CD8-positive, alpha-beta memory T cell (primary cell): ENCODE results near the gene NFU1. TPM values are rescaled to one million over a fixed set of nuclear protein-coding genes. Genes with fewer than 3 reads are reported as not detected.
A peak's percentile ranks its signal among the peaks of the same experiment; 100 is the strongest.

ENCODE experiments used
- CTCF ChIA-PET: fragments of 350-600 bp; sonication (Branson Sonifier 250); formaldehyde crosslinking; loops from one replicate; lab custom pipeline; 2021; ENCODE audit warnings: antibody characterized with exemption; lab: Charles Lee
- POLR2A ChIA-PET: fragments of 350-600 bp; sonication (Branson Sonifier 250); formaldehyde crosslinking; loops from one replicate; lab custom pipeline; 2021; ENCODE audit warnings: antibody characterized with exemption; lab: Charles Lee
- DNase-seq, 5 donors: peaks; one replicate each; pipeline versions ENCODE4 v3.0.0 to v3.0.0-alpha.2; 2020 to 2022; ENCODE audit warnings: mixed read lengths in 1 of 5
- H3K27ac ChIP-seq: one replicate; pipeline ENCODE4 v1.7.0; 2013; ENCODE audit warnings: low read depth, mild to moderate bottlenecking, low read length, moderate library complexity
- H3K27me3 ChIP-seq: 2 replicates; pipeline ENCODE4 v1.7.0; 2013; ENCODE audit warnings: low read length, mild to moderate bottlenecking; ENCODE audit not compliant: insufficient read depth, poor library complexity, severe bottlenecking
- H3K36me3 ChIP-seq: 2 replicates; pipeline ENCODE4 v1.7.0; 2013; ENCODE audit warnings: mild to moderate bottlenecking, low read length, moderate library complexity; ENCODE audit not compliant: insufficient read depth
- H3K4me1 ChIP-seq: 2 replicates; pipeline ENCODE4 v1.7.0; 2013; ENCODE audit warnings: mild to moderate bottlenecking, low read length, moderate library complexity; ENCODE audit not compliant: insufficient read depth
- H3K4me3 ChIP-seq: 2 replicates; pipeline ENCODE4 v1.7.0; 2013; ENCODE audit warnings: mild to moderate bottlenecking, low read length
- H3K9me3 ChIP-seq: 2 replicates; pipeline ENCODE4 v1.7.0; 2013; ENCODE audit warnings: mild to moderate bottlenecking, low read length
- H3K27ac Mint-ChIP-seq, 8 donors: one replicate each; pipeline ENCODE4 v1.8.0; 2020 to 2021; ENCODE audit warnings: mixed read lengths in 8 of 8, mild to moderate bottlenecking in 6 of 8, inconsistent platforms in 3 of 8, moderate library complexity in 3 of 8
- H3K27me3 Mint-ChIP-seq, 2 donors: one replicate each; pipeline ENCODE4 v1.8.0; 2020 to 2021; ENCODE audit warnings: mixed read lengths in 2 of 2, mild to moderate bottlenecking in 1 of 2, moderate library complexity in 1 of 2
- H3K36me3 Mint-ChIP-seq, 3 donors: one replicate each; pipeline ENCODE4 v1.8.0; 2020 to 2021; ENCODE audit warnings: mixed read lengths in 3 of 3, inconsistent platforms in 1 of 3, mild to moderate bottlenecking in 1 of 3
- H3K4me1 Mint-ChIP-seq, 3 donors: one replicate each; pipeline ENCODE4 v1.8.0; 2020 to 2021; ENCODE audit warnings: mixed read lengths in 3 of 3, inconsistent platforms in 1 of 3, mild to moderate bottlenecking in 1 of 3
- H3K4me3 Mint-ChIP-seq, 7 donors: one replicate each; pipeline ENCODE4 v1.8.0; 2020 to 2021; ENCODE audit warnings: mixed read lengths in 7 of 7, mild to moderate bottlenecking in 6 of 7, moderate library complexity in 4 of 7, inconsistent platforms in 2 of 7
- H3K9me3 Mint-ChIP-seq, 5 donors: one replicate each; pipeline ENCODE4 v1.8.0; 2020 to 2022; ENCODE audit warnings: mixed read lengths in 5 of 5, mild to moderate bottlenecking in 3 of 5, moderate library complexity in 2 of 5, inconsistent platforms in 1 of 5
- polyA plus RNA-seq: library from polyadenylated mRNA; unstranded; fragments of 300-500 nt; fragmentation: Illumina TruSeq; gene quantifications from one replicate; pipeline ENCODE4 v1.2.3, GENCODE V29; 2021
- total RNA-seq, 2 experiments: library from RNA; stranded (reverse); gene quantifications; one replicate each; pipeline ENCODE4 v1.2.3, GENCODE V29; 2021

The NFU1 gene
- 10 to 100 TPM; 40.4 to 43.2 TPM for total RNA-seq
- polyA plus RNA-seq: 78.3 TPM

GRCh38 chr2:69436938-69437750, at the start of gene NFU1:
Gene NFU1 (minus strand): TSS chr2:69437435. CDS start chr2:69437422, 13 bp downstream.
- Mint-ChIP-seq H3K27ac (peak within 1 kb of the TSS; percentile 96 to 100 (median 98)), H3K27me3 (no peaks in the 10 kb centered on the region), H3K4me3 (peak within 1 kb of the TSS; percentile 92 to 99 (median 99)), H3K4me1 (peaks cover 33 to 55% (median 43%) of the 10 kb centered on the region in 3 donors), H3K9me3 (peaks cover 0 to 2% (median 0%) of the 10 kb centered on the region in 5 donors), H3K36me3 (peaks cover 0 to 13% (median 7%) of the 10 kb centered on the region in 3 donors)
- no peaks in the 10 kb centered on the region for H3K36me3 ChIP-seq
- POLR2A ChIA-PET: interaction anchor here (0.5 to 1.9 kb wide), 7 partner anchors 32 to 477 kb away, joined by 3 to 14 read pairs (median 5); partner anchors contain the start of genes AAK1 and GFPT1
- CTCF ChIA-PET: interaction anchor here (0.6 to 1.9 kb wide), 20 partner anchors 9 to 865 kb away, joined by 3 to 11 read pairs (median 3); partner anchors contain the start of genes FAM136A and GFPT1
- peaks cover 23% of the 10 kb centered on the region for H3K4me1 ChIP-seq
- no peaks in the 10 kb centered on the region for H3K27me3 ChIP-seq
- peak; percentile 77 to 94 (median 91) for DNase-seq
- H3K4me3 ChIP-seq: peak within 1 kb of the TSS; percentile 73
- peak within 1 kb of the TSS; percentile 91 for H3K27ac ChIP-seq
- no peaks in the 10 kb centered on the region for H3K9me3 ChIP-seq

DNA sequence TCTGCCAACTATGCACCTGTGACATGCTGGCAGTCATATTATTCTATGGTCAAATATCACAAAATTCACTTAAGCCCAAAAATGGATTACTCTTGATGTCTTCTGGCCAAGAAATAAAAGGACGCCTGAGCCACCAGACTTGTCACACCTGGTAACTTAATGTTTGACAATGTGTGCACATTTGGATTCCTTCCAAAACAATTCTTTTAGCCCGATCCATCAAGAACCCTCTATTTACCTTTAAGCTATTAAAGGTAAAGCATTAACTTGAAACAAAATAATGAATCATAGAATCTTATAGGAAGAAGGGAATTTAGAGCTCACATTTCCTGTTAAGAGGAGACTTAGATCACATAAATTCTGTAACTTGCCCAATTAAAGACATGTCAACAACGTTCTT, 46.5 kb upstream of the NFU1 start:
- H3K4me1 ChIP-seq: no peaks in the 10 kb centered on the region
- no peaks in the 10 kb centered on the region for H3K27me3 ChIP-seq
- no peak overlapping the region for H3K27ac ChIP-seq
- H3K4me1 Mint-ChIP-seq: peaks cover 5 to 26% (median 16%) of the 10 kb centered on the region in 3 donors
- DNase-seq: no peak
- H3K9me3 Mint-ChIP-seq: no peaks in the 10 kb centered on the region
- H3K27me3 Mint-ChIP-seq: no peaks in the 10 kb centered on the region
- H3K4me3 Mint-ChIP-seq: no peak overlapping the region
- H3K36me3 ChIP-seq: peaks cover 26% of the 10 kb centered on the region
- H3K4me3 ChIP-seq: no peak overlapping the region
- H3K36me3 Mint-ChIP-seq: peaks cover 3 to 81% (median 27%) of the 10 kb centered on the region in 3 donors
- no peaks in the 10 kb centered on the region for H3K9me3 ChIP-seq
- ChIA-PET POLR2A (no interaction called here), CTCF (interaction anchor here (0.8 to 1.0 kb wide), 2 partner anchors 8 to 108 kb away, joined by 3 read pairs; no protein-coding TSS in a partner anchor)
- peak overlapping the region in 1 of 8 donors; percentile 24 for H3K27ac Mint-ChIP-seq

- H3K4me3 ChIP-seq: no peak overlapping the region
- Mint-ChIP-seq H3K27ac (peak overlapping the region in 6 of 8 donors; percentile 8 to 55 (median 29)), H3K36me3 (peaks cover 4 to 79% (median 22%) of the 10 kb centered on the region in 3 donors), H3K9me3 (no peaks in the 10 kb centered on the region), H3K4me1 (peaks cover 9 to 26% (median 17%) of the 10 kb centered on the region in 3 donors), H3K27me3 (peaks cover 0 to 1% of the 10 kb centered on the region in 2 donors), H3K4me3 (no peak overlapping the region)
- no peaks in the 10 kb centered on the region for H3K4me1 ChIP-seq
- H3K9me3 ChIP-seq: no peaks in the 10 kb centered on the region
- no peak overlapping the region for H3K27ac ChIP-seq
- no peaks in the 10 kb centered on the region for H3K27me3 ChIP-seq
- DNase-seq: no peak
- CTCF ChIA-PET: no interaction called here
- POLR2A ChIA-PET: no interaction called here
- H3K36me3 ChIP-seq: peaks cover 20% of the 10 kb centered on the region
Observed at GRCh38 chr2:69483024-69483423, 45.8 kb upstream of the NFU1 start.

DNA sequence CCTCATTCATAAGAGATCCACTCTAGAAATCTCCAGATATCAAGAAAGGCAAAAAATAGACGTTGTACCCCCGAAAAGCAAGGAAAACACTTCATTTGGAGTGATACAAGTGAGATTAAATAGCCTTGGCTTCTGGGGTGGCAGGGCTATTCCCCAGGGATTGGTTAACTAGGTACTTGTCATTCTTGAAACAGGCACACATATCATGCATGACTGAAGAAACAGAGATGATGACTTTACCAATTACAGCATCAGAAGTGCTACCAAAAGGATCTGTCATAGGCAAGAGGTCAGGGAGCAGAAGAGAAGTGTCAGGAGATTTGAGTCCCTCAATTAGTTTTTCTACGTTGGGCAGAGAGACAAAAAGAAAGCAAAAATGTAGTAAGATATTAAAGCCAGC, 45.2 kb upstream of the NFU1 start:
- H3K27ac Mint-ChIP-seq: peak overlapping the region in 6 of 8 donors; percentile 1 to 76 (median 41)
- no peak overlapping the region for H3K4me3 Mint-ChIP-seq
- Histone ChIP-seq H3K27me3 (no peaks in the 10 kb centered on the region), H3K4me1 (no peaks in the 10 kb centered on the region), H3K36me3 (peaks cover 18% of the 10 kb centered on the region), H3K27ac (no peak overlapping the region), H3K9me3 (no peaks in the 10 kb centered on the region), H3K4me3 (no peak overlapping the region)
- H3K4me1 Mint-ChIP-seq: peaks cover 15 to 32% (median 20%) of the 10 kb centered on the region in 3 donors
- DNase-seq: no peak
- ChIA-PET POLR2A (no interaction called here), CTCF (no interaction called here)
- H3K36me3 Mint-ChIP-seq: peaks cover 4 to 81% (median 25%) of the 10 kb centered on the region in 3 donors
- H3K27me3 Mint-ChIP-seq: peaks cover 0 to 1% of the 10 kb centered on the region in 2 donors
- no peaks in the 10 kb centered on the region for H3K9me3 Mint-ChIP-seq

- Histone ChIP-seq H3K4me3 (no peak overlapping the region), H3K36me3 (peaks cover 8% of the 10 kb centered on the region), H3K4me1 (no peaks in the 10 kb centered on the region), H3K27ac (no peak overlapping the region), H3K27me3 (no peaks in the 10 kb centered on the region), H3K9me3 (no peaks in the 10 kb centered on the region)
- Mint-ChIP-seq H3K27ac (peak overlapping the region in 2 of 8 donors; percentile 50 to 67), H3K9me3 (no peaks in the 10 kb centered on the region), H3K36me3 (peaks cover 4 to 80% (median 26%) of the 10 kb centered on the region in 3 donors), H3K4me1 (peaks cover 21 to 42% (median 25%) of the 10 kb centered on the region in 3 donors), H3K4me3 (no peak overlapping the region), H3K27me3 (peaks cover 0 to 1% of the 10 kb centered on the region in 2 donors)
- POLR2A ChIA-PET: no interaction called here
- CTCF ChIA-PET: no interaction called here
- no peak for DNase-seq
Observed at GRCh38 chr2:69481421-69481820, 44.2 kb upstream of the NFU1 start.

GRCh38 chr2:69477627-69478026, 40.4 kb upstream of the NFU1 start:
- POLR2A ChIA-PET: interaction anchor here (0.9 kb wide), 1 partner anchor 111 kb away, joined by 3 read pairs; no protein-coding TSS in a partner anchor
- Mint-ChIP-seq H3K27ac (peak overlapping the region; percentile 17 to 92 (median 60)), H3K9me3 (peaks cover 0 to 2% (median 0%) of the 10 kb centered on the region in 5 donors), H3K27me3 (peaks cover 0 to 1% of the 10 kb centered on the region in 2 donors), H3K4me3 (peak overlapping the region in 1 of 7 donors; percentile 7), H3K36me3 (peaks cover 8 to 80% (median 27%) of the 10 kb centered on the region in 3 donors), H3K4me1 (peaks cover 22 to 51% (median 41%) of the 10 kb centered on the region in 3 donors)
- CTCF ChIA-PET: no interaction called here
- no peaks in the 10 kb centered on the region for H3K9me3 ChIP-seq
- H3K27ac ChIP-seq: no peak overlapping the region
- H3K4me1 ChIP-seq: peaks cover 3% of the 10 kb centered on the region
- H3K4me3 ChIP-seq: no peak overlapping the region
- H3K27me3 ChIP-seq: no peaks in the 10 kb centered on the region
- H3K36me3 ChIP-seq: peaks cover 19% of the 10 kb centered on the region
- no peak for DNase-seq

- DNase-seq: no peak
- Histone ChIP-seq H3K27ac (no peak overlapping the region), H3K4me1 (peaks cover 3% of the 10 kb centered on the region), H3K9me3 (no peaks in the 10 kb centered on the region), H3K27me3 (no peaks in the 10 kb centered on the region), H3K4me3 (no peak overlapping the region), H3K36me3 (peaks cover 23% of the 10 kb centered on the region)
- CTCF ChIA-PET: no interaction called here
- POLR2A ChIA-PET: no interaction called here
- H3K27me3 Mint-ChIP-seq: peaks cover 0 to 1% of the 10 kb centered on the region in 2 donors
- H3K27ac Mint-ChIP-seq: peak overlapping the region in 3 of 8 donors; percentile 13 to 80 (median 71)
- peaks cover 23 to 54% (median 45%) of the 10 kb centered on the region in 3 donors for H3K4me1 Mint-ChIP-seq
- H3K4me3 Mint-ChIP-seq: no peak overlapping the region
- H3K9me3 Mint-ChIP-seq: peaks cover 0 to 2% (median 0%) of the 10 kb centered on the region in 5 donors
- peaks cover 8 to 76% (median 22%) of the 10 kb centered on the region in 3 donors for H3K36me3 Mint-ChIP-seq
Observed at GRCh38 chr2:69474688-69475087, 37.5 kb upstream of the NFU1 start.
